Mesenchymal stem cell (in vitro differentiated cells and primary cell): ENCODE results near the gene MNS1.
A peak's percentile ranks its signal among the peaks of the same experiment; 100 is the strongest.

Experiments
- DNase-seq: peaks from one replicate; pipeline ENCODE4 v3.0.0-alpha.2; 2013
- H2AFZ ChIP-seq: one replicate; pipeline ENCODE4 v1.6.1; 2013; ENCODE audit warnings: low read depth, mild to moderate bottlenecking, control low read depth, inconsistent platforms, low read length, moderate library complexity
- H2AK5ac ChIP-seq: 2 replicates; pipeline ENCODE4 v1.6.1; 2013; ENCODE audit warnings: low read length, moderate library complexity, mild to moderate bottlenecking, inconsistent platforms; ENCODE audit not compliant: severe bottlenecking
- H2BK120ac ChIP-seq: one replicate; pipeline ENCODE4 v1.6.1; 2013; ENCODE audit warnings: low read depth, mild to moderate bottlenecking, inconsistent platforms, low read length, moderate library complexity
- H2BK12ac ChIP-seq, 2 experiments: one replicate each; pipeline ENCODE4 v1.6.1; 2013; ENCODE audit warnings: inconsistent platforms in 2 of 2, low read length in 2 of 2, mild to moderate bottlenecking in 2 of 2, moderate library complexity in 2 of 2, control low read depth in 1 of 2
- H2BK15ac ChIP-seq: one replicate; pipeline ENCODE4 v1.6.1; 2013; ENCODE audit warnings: mild to moderate bottlenecking, low read depth, inconsistent platforms; ENCODE audit not compliant: poor library complexity, severe bottlenecking
- H2BK5ac ChIP-seq: 2 replicates; pipeline ENCODE4 v1.6.1; 2013; ENCODE audit warnings: low read depth, mild to moderate bottlenecking, low read length, control low read depth, inconsistent platforms; ENCODE audit not compliant: poor library complexity, severe bottlenecking
- H3K14ac ChIP-seq, 2 experiments: one replicate each; pipeline ENCODE4 v1.6.1; 2013; ENCODE audit warnings: inconsistent platforms in 2 of 2, low read length in 2 of 2, control low read depth in 1 of 2, mild to moderate bottlenecking in 1 of 2, moderate library complexity in 1 of 2
- H3K18ac ChIP-seq, 2 experiments: one replicate each; pipeline ENCODE4 v1.6.1; 2013; ENCODE audit warnings: inconsistent platforms in 2 of 2, low read length in 2 of 2, control low read depth in 1 of 2, low read depth in 1 of 2, mild to moderate bottlenecking in 1 of 2
- H3K23ac ChIP-seq, 2 experiments: one replicate each; pipeline ENCODE4 v1.6.1; 2013; ENCODE audit warnings: inconsistent platforms in 2 of 2, low read length in 2 of 2, mild to moderate bottlenecking in 2 of 2, moderate library complexity in 2 of 2, control low read depth in 1 of 2
- H3K27ac ChIP-seq: 2 replicates; pipeline ENCODE4 v1.5.1; 2013; ENCODE audit warnings: mild to moderate bottlenecking, moderate library complexity, low read length, control low read depth, inconsistent platforms; ENCODE audit not compliant: poor library complexity, severe bottlenecking
- H3K27me3 ChIP-seq, 2 experiments: 2 replicates each; pipeline versions ENCODE4 v1.6.1 to v1.7.0; 2013; ENCODE audit warnings: low read length in 2 of 2, mild to moderate bottlenecking in 2 of 2, moderate library complexity in 2 of 2, control low read depth in 1 of 2, inconsistent platforms in 1 of 2; ENCODE audit not compliant: control insufficient read depth in 1 of 2, insufficient read depth in 1 of 2
- H3K36me3 ChIP-seq, 2 experiments: 2 replicates each; pipeline versions ENCODE4 v1.6.1 to v1.7.0; 2013; ENCODE audit warnings: low read length in 2 of 2, control low read depth in 1 of 2, inconsistent platforms in 1 of 2, low read depth in 1 of 2, mild to moderate bottlenecking in 1 of 2; ENCODE audit not compliant: insufficient read depth in 2 of 2, control insufficient read depth in 1 of 2
- H3K4ac ChIP-seq, 2 experiments: one replicate each; pipeline ENCODE4 v1.6.1; 2013; ENCODE audit warnings: inconsistent platforms in 2 of 2, low read length in 2 of 2, mild to moderate bottlenecking in 2 of 2, moderate library complexity in 2 of 2, control low read depth in 1 of 2, low read depth in 1 of 2
- H3K4me1 ChIP-seq: 2 replicates; pipeline ENCODE4 v1.6.1; 2013; ENCODE audit warnings: low read depth, low read length, control low read depth; ENCODE audit not compliant: control insufficient read depth, insufficient read depth
- H3K4me2 ChIP-seq: 2 replicates; pipeline ENCODE4 v1.6.1; 2013; ENCODE audit warnings: low read length, mild to moderate bottlenecking, inconsistent platforms; ENCODE audit not compliant: poor library complexity, severe bottlenecking
- H3K4me3 ChIP-seq, 2 experiments: 2 replicates each; pipeline versions ENCODE4 v1.5.1 to v1.7.0; 2013; ENCODE audit warnings: low read length in 2 of 2, mild to moderate bottlenecking in 2 of 2, control low read depth in 1 of 2, low read depth in 1 of 2; ENCODE audit not compliant: insufficient read depth in 1 of 2
- H3K79me1 ChIP-seq: replicated peaks from 2 replicates; pipeline ENCODE4 v1.6.1; 2013; ENCODE audit warnings: mild to moderate bottlenecking, control low read depth, low read length, inconsistent platforms; ENCODE audit not compliant: poor library complexity, severe bottlenecking
- H3K9ac ChIP-seq: 2 replicates; pipeline ENCODE4 v1.7.0; 2013; ENCODE audit warnings: mild to moderate bottlenecking, low read length, moderate library complexity
- H3K9me3 ChIP-seq: 2 replicates; pipeline ENCODE4 v1.7.0; 2013; ENCODE audit warnings: mild to moderate bottlenecking, low read length; ENCODE audit not compliant: control insufficient read depth
- H4K8ac ChIP-seq: one replicate; pipeline ENCODE4 v1.6.1; 2013; ENCODE audit warnings: inconsistent platforms, mild to moderate bottlenecking, low read length, moderate library complexity
- H4K91ac ChIP-seq: one replicate; pipeline ENCODE4 v1.6.1; 2013; ENCODE audit warnings: mild to moderate bottlenecking, low read length, inconsistent platforms
- WGBS: methylation state at CpG from one replicate; pipeline ENCODE4 v1.1.7; 2013; ENCODE audit warnings: mixed read lengths; 5-methylcytosine and 5-hydroxymethylcytosine counted together

MNS1 gene

DNA sequence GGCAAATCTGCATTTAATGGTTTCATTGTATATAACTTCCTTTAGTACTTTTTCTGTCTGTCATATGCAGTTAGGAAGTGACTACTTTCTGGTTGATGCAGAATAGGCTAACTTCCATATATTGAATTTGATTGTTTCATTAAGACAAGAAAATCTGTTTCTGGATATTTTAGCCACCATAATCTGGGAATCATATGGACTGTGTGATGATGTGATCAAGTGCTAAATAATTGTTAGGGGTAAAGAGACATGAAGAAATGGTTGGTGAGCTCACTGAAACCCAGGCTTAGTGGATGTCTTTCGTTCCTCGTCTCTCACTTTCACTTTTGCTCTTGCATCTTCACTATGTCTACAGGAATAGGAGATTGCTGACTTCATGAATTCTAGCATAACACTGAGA is 3.5 kb upstream of the MNS1 start:
- no peaks in the 10 kb centered on the region for H3K79me1 ChIP-seq
- H3K4me1 ChIP-seq: peaks cover 5% of the 10 kb centered on the region
- no peak overlapping the region for H2BK15ac ChIP-seq
- H2BK12ac ChIP-seq: no peak overlapping the region
- no peak overlapping the region for H2BK120ac ChIP-seq
- H3K27ac ChIP-seq: no peak overlapping the region
- no peak overlapping the region for H2BK5ac ChIP-seq
- H4K8ac ChIP-seq: no peak overlapping the region
- no peak overlapping the region for H2AFZ ChIP-seq
- DNase-seq: peak; percentile 40
- no peaks in the 10 kb centered on the region for H3K36me3 ChIP-seq
- no peak overlapping the region for H4K91ac ChIP-seq
- no CpG with 5 or more reads among the region's 2 CpGs for WGBS
- no peaks in the 10 kb centered on the region for H3K9me3 ChIP-seq
- peak overlapping the region; percentile 86 for H3K9ac ChIP-seq
- no peak overlapping the region for H3K23ac ChIP-seq
- H3K4me2 ChIP-seq: no peak overlapping the region
- no peaks in the 10 kb centered on the region for H3K27me3 ChIP-seq
- H3K14ac ChIP-seq: no peak overlapping the region
- H3K18ac ChIP-seq: no peak overlapping the region
- no peak overlapping the region for H2AK5ac ChIP-seq
- H3K4me3 ChIP-seq: peak overlapping the region in 1 of 2 experiments; percentile 77
- H3K4ac ChIP-seq: no peak overlapping the region

DNA sequence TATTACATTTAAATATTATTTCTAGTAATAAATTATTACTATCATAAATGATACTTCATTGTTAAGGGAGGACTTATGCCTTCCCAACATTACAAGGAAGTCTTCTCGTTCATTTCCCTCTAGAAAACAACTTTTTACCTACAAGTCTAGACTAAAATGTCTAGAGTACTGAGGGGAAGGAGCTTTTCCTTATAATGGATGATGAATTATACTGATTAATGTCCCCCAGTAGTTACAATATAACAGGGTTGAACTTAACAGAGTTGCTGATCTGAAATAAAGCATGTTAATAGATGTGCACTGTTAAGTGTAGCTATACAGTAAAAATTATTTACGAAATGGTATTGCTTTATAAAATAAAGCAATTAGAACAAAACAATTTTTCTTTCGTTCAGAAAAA is 2.7 kb upstream of the MNS1 start:
- H3K27ac ChIP-seq: no peak overlapping the region
- peaks cover 5% of the 10 kb centered on the region for H3K4me1 ChIP-seq
- H3K27me3 ChIP-seq: no peaks in the 10 kb centered on the region
- no peak for DNase-seq
- H3K23ac ChIP-seq: no peak overlapping the region
- no peaks in the 10 kb centered on the region for H3K36me3 ChIP-seq
- no peak overlapping the region for H2BK120ac ChIP-seq
- H2BK5ac ChIP-seq: no peak overlapping the region
- 74% methylated on average over 2 of the region's 3 CpGs for WGBS
- H2BK12ac ChIP-seq: no peak overlapping the region
- H2AK5ac ChIP-seq: no peak overlapping the region
- no peaks in the 10 kb centered on the region for H3K9me3 ChIP-seq
- H3K14ac ChIP-seq: no peak overlapping the region
- H3K9ac ChIP-seq: no peak overlapping the region
- no peak overlapping the region for H4K8ac ChIP-seq
- no peak overlapping the region for H3K4ac ChIP-seq
- H3K4me3 ChIP-seq: no peak overlapping the region
- H4K91ac ChIP-seq: no peak overlapping the region
- no peak overlapping the region for H3K18ac ChIP-seq
- no peak overlapping the region for H3K4me2 ChIP-seq
- no peaks in the 10 kb centered on the region for H3K79me1 ChIP-seq
- H2AFZ ChIP-seq: no peak overlapping the region
- no peak overlapping the region for H2BK15ac ChIP-seq

DNA sequence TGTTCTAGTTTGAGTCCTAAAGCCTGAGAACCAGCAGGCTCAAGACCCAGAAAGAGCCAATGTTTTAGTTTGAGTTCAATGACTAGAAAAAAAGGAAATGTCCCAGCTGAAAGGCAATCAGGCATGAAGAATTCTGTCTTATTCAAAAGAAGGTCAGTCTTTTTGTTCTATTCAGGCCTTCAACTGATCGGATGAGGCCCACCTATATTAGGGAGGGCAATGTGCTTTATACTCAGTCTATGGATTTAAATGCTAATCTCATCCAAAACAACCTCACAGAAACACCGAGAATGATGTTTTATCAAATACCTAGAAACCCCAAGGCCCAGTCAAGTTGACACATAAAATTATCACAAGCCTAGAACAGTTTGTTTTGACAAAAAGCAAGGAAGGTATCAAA is 4.0 kb downstream of the MNS1 start:
- Histone ChIP-seq H2BK12ac (no peak overlapping the region), H3K18ac (no peak overlapping the region), H3K9ac (no peak overlapping the region), H3K4me2 (no peak overlapping the region), H2BK120ac (no peak overlapping the region), H3K79me1 (no peaks in the 10 kb centered on the region), H3K9me3 (no peaks in the 10 kb centered on the region), H3K4me1 (peaks cover 2% of the 10 kb centered on the region), H2AFZ (no peak overlapping the region), H3K27me3 (no peaks in the 10 kb centered on the region), H2BK15ac (no peak overlapping the region), H3K23ac (no peak overlapping the region), H2BK5ac (no peak overlapping the region), H3K36me3 (peaks cover 0 to 4% of the 10 kb centered on the region in 2 experiments), H3K4me3 (no peak overlapping the region), H4K8ac (no peak overlapping the region), H4K91ac (no peak overlapping the region), H3K14ac (no peak overlapping the region), H2AK5ac (no peak overlapping the region), H3K27ac (no peak overlapping the region), H3K4ac (no peak overlapping the region)
- no peak for DNase-seq
- WGBS: 100% methylated on average over 2 of the region's 2 CpGs

DNA sequence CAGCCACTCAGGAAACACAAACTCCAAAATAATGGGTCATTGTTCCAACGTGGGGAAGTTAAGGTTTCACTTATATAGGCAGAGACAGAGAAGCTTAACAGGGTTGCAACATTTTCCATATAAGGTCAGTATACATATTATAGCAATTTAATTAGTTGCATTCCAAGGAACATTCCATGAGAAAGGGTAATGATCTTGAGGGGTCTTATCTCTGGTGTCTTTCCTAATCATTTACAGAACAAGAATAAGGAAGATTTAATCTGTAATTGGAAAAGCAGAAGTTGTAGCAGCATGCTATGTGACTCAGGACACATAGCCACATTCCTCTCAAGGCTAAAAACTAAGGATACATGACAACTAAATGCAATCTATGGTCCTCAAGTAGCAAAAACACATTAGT is 4.9 kb downstream of the MNS1 start:
- Histone ChIP-seq H2AFZ (no peak overlapping the region), H2BK5ac (no peak overlapping the region), H3K4me1 (no peaks in the 10 kb centered on the region), H3K4me3 (no peak overlapping the region), H2AK5ac (no peak overlapping the region), H3K36me3 (peaks cover 0 to 4% of the 10 kb centered on the region in 2 experiments), H3K9me3 (no peaks in the 10 kb centered on the region), H2BK120ac (no peak overlapping the region), H3K18ac (no peak overlapping the region), H3K4ac (no peak overlapping the region), H3K9ac (no peak overlapping the region), H4K8ac (no peak overlapping the region), H3K23ac (no peak overlapping the region), H4K91ac (no peak overlapping the region), H3K14ac (no peak overlapping the region), H3K4me2 (no peak overlapping the region), H2BK15ac (no peak overlapping the region), H3K27ac (no peak overlapping the region), H3K27me3 (no peaks in the 10 kb centered on the region), H2BK12ac (no peak overlapping the region), H3K79me1 (no peaks in the 10 kb centered on the region)
- no CpG with 5 or more reads among the region's 1 CpG for WGBS
- peak; percentile 8 for DNase-seq
